Ishikawa (cell line): ENCODE results near the gene RPL27A.

Experiments used
- CEBPB ChIP-seq: IDR thresholded peaks from 2 replicates; pipeline ENCODE4 v1.6.1; 2012
- CREB1 ChIP-seq: IDR thresholded peaks from 2 replicates; pipeline ENCODE4 v1.6.1; 2012; ENCODE audit warnings: low read depth
- EGR1 ChIP-seq: IDR thresholded peaks from 2 replicates; pipeline ENCODE4 v1.6.1; 2012
- EP300 ChIP-seq: IDR thresholded peaks from 2 replicates; pipeline ENCODE4 v1.6.1; 2012; ENCODE audit warnings: borderline replicate concordance
- FOXM1 ChIP-seq: IDR thresholded peaks from 2 replicates; pipeline ENCODE4 v1.6.1; 2012; ENCODE audit warnings: low read depth, borderline replicate concordance
- NFIC ChIP-seq: IDR thresholded peaks from 2 replicates; pipeline ENCODE4 v1.6.1; 2012
- RAD21 ChIP-seq: IDR thresholded peaks from 2 replicates; pipeline ENCODE4 v1.6.1; 2012; ENCODE audit warnings: low read depth
- TAF1 ChIP-seq: IDR thresholded peaks from 2 replicates; pipeline ENCODE4 v1.6.1; 2012; ENCODE audit warnings: low read depth, mild to moderate bottlenecking
- TCF12 ChIP-seq: IDR thresholded peaks from 2 replicates; pipeline ENCODE4 v1.6.1; 2012; ENCODE audit warnings: low read depth
- TEAD4 ChIP-seq: IDR thresholded peaks from 2 replicates; pipeline ENCODE4 v1.6.1; 2012
- YY1 ChIP-seq: IDR thresholded peaks from 2 replicates; pipeline ENCODE4 v1.6.1; 2012; ENCODE audit warnings: low read depth
- ZBTB7A ChIP-seq: IDR thresholded peaks from 2 replicates; pipeline ENCODE4 v1.6.1; 2012; ENCODE audit warnings: low read depth
- TF ChIP-seq, protein P1 (sequence below): IDR thresholded peaks from 2 replicates; pipeline ENCODE4 v1.6.1; 2012
- TF ChIP-seq, protein P2 (sequence below): IDR thresholded peaks from 2 replicates; pipeline ENCODE4 v1.6.1; 2012; ENCODE audit warnings: low read depth, mild to moderate bottlenecking
- TF ChIP-seq, protein P3 (sequence below): IDR thresholded peaks from 2 replicates; pipeline ENCODE4 v1.6.1; 2012

RPL27A gene

DNA sequence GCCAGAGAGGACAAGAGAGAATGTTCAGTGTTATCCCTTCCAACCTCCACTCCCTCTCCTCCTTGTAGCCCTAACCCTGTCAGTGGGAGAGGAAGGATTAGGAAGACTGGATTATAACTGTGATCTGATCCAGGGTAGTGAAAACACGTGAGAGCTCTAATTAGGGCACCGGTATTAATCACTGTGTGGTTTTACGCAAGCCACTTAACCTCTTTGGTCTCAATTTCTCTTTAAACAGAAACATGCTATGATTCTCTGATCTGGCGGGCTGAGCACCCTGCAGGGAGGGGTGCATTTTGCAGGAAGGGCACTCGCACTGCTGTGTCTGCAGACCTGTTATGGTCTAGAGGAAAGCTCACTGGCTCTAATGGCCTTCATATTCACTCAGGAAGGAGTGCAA, 11.5 kb downstream of the RPL27A start:
- no peak for TF ChIP-seq TAF1
- TF ChIP-seq YY1 = no peak
- TF ChIP-seq EGR1 = no peak
- TF ChIP-seq NFIC = no peak

DNA sequence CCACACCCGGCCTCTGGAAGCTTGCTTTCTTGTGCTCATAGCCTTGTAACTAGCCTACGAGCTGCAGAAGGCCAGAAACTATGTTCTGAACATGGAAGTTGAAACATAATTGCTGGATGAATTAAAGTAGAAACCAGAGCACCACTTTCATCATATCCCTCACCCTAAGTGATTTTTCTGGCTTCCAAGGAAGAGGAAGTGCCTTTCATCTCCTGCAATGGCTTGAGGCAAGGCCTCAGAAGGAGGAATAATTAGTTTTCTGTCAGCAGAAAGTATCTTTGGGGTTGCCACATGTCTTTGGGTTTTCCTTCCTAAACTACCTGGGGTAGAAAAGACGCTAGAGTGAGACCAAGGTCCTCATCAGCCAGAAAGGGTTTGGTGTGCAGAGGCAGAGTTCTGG, 14.5 kb downstream of the RPL27A start:
- TF ChIP-seq CREB1 (no peak), ZBTB7A (no peak), CEBPB (no peak), NFIC (no peak), EGR1 (no peak), YY1 (no peak), RAD21 (no peak), FOXM1 (no peak), TAF1 (no peak), TEAD4 (no peak), EP300 (no peak)
- TF ChIP-seq, protein P1, sequence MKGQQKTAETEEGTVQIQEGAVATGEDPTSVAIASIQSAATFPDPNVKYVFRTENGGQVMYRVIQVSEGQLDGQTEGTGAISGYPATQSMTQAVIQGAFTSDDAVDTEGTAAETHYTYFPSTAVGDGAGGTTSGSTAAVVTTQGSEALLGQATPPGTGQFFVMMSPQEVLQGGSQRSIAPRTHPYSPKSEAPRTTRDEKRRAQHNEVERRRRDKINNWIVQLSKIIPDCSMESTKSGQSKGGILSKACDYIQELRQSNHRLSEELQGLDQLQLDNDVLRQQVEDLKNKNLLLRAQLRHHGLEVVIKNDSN = no peak
- TF ChIP-seq, protein P2, sequence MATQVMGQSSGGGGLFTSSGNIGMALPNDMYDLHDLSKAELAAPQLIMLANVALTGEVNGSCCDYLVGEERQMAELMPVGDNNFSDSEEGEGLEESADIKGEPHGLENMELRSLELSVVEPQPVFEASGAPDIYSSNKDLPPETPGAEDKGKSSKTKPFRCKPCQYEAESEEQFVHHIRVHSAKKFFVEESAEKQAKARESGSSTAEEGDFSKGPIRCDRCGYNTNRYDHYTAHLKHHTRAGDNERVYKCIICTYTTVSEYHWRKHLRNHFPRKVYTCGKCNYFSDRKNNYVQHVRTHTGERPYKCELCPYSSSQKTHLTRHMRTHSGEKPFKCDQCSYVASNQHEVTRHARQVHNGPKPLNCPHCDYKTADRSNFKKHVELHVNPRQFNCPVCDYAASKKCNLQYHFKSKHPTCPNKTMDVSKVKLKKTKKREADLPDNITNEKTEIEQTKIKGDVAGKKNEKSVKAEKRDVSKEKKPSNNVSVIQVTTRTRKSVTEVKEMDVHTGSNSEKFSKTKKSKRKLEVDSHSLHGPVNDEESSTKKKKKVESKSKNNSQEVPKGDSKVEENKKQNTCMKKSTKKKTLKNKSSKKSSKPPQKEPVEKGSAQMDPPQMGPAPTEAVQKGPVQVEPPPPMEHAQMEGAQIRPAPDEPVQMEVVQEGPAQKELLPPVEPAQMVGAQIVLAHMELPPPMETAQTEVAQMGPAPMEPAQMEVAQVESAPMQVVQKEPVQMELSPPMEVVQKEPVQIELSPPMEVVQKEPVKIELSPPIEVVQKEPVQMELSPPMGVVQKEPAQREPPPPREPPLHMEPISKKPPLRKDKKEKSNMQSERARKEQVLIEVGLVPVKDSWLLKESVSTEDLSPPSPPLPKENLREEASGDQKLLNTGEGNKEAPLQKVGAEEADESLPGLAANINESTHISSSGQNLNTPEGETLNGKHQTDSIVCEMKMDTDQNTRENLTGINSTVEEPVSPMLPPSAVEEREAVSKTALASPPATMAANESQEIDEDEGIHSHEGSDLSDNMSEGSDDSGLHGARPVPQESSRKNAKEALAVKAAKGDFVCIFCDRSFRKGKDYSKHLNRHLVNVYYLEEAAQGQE = no peak
- TF ChIP-seq, protein P3, sequence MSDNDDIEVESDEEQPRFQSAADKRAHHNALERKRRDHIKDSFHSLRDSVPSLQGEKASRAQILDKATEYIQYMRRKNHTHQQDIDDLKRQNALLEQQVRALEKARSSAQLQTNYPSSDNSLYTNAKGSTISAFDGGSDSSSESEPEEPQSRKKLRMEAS = no peak

DNA sequence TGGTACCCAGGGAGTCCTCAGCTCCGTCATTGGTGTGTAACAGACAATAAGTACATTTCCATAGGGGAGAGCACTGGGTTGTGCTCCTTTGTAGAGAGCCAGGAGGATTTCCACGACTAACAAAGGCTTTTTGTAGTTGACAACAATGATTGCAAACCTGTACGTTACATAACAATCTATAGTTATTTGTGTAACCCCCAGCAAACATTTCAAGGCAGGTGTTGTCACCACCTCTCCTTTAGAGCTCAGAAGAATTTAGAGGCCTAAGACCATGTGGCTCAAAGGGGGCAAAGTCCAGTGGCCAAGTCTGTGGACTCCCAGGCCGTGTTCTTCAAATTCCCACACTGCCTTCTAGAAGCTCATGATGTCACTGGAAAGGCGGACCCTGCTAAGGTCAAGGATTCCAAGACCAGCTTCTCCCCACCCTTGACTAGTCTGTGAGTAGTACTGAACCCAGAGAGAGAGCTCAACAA, 15.8 kb downstream of the RPL27A start:
- TF ChIP-seq NFIC = no peak

DNA sequence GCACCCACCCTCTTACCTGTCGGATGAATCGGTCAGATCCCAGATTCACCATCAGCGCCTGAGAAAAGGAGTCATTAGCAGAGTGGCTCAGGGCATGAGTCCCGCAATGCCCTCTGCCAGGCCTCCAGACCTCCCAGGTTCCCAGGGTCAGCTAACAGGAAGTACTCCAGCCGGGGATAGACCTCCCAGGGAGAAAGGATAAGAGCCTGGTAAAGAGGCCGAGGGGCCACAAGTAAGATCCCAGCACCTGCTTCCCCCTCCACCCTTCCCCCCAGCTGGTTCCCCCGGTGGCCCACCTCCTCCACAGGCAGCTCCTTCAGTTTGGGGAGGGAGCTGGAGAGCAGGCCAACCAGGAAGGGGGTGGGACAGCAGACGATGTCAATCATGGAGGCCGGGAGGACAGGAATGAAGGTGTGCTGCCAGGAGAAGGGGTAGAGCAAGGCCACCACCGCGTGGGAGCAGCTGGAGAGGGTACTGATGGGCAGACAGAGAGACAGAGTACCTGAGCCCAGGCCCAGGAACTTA, 16.4 kb downstream of the RPL27A start:
- TF ChIP-seq, protein P2 = no peak
- no peak for TF ChIP-seq TEAD4
- no peak for TF ChIP-seq TCF12
- TF ChIP-seq, protein P1 = no peak
- TF ChIP-seq YY1 = no peak
- no peak for TF ChIP-seq EP300
- TF ChIP-seq CREB1 = no peak
- no peak for TF ChIP-seq NFIC
- no peak for TF ChIP-seq RAD21
- TF ChIP-seq, protein P3 = no peak
- TF ChIP-seq ZBTB7A = no peak
- TF ChIP-seq CEBPB = no peak
- TF ChIP-seq FOXM1 = no peak
- TF ChIP-seq TAF1 = no peak
- no peak for TF ChIP-seq EGR1

DNA sequence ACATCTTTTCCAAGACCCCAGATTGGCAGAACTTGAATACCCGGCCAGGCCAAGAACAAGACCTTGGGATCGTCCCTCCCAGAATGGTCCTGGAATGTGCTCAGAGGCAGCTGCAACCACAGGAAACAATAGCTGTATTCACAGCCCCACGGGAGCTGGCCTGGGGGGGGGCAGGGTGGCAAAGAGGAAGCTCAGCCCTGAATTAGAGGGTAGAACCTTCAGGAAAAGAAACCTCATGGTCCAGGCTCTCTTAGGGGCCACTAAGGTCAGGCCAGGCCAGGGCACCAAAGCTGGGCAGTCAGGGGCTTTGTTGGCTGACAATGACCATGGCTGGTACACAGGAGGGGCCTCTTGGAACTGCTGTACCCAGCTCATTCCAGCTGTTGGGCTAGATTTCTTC, 17.3 kb downstream of the RPL27A start:
- TF ChIP-seq YY1 = no peak
- TF ChIP-seq EGR1 = no peak
- TF ChIP-seq, protein P2 = no peak
- TF ChIP-seq, protein P1 = no peak
- TF ChIP-seq CREB1 = no peak
- peak; percentile 82 for TF ChIP-seq TEAD4
- TF ChIP-seq NFIC = no peak
- no peak for TF ChIP-seq TAF1
- no peak for TF ChIP-seq FOXM1
- no peak for TF ChIP-seq ZBTB7A
- TF ChIP-seq RAD21 = no peak
- no peak for TF ChIP-seq CEBPB
- peak; percentile 40; the same call in 1 of the 2 replicates for TF ChIP-seq TCF12
- TF ChIP-seq, protein P3 = 0 out of 2 replicates have a peak, but pooled peaks have one; percentile 23
- TF ChIP-seq EP300 = no peak
